Astrocyte (in vitro differentiated cells and primary cell): ENCODE results near the gene PCDHGB2. TPM values are rescaled to one million over a fixed set of nuclear protein-coding genes. Genes with fewer than 3 reads are reported as not detected.
"Not testable (repeated sequence)": the region's sequence is repeated elsewhere in the genome, so short reads cannot be mapped to it uniquely, and the experiment has no call there.

ENCODE experiments used
- DNase-seq: peaks from one replicate; pipeline ENCODE4 v3.0.0-alpha.2; 2010; ENCODE audit warnings: low read depth
- FAIRE-seq: peaks from 2 replicates; lab custom pipeline; 2011; peaks lifted over from hg19 to GRCh38; lab: Jason Lieb, UNC
- H2AFZ ChIP-seq: 2 replicates; pipeline ENCODE4 v1.6.0; 2012; ENCODE audit warnings: low read depth, low read length, inconsistent platforms
- H3K27ac ChIP-seq: 2 replicates; pipeline ENCODE4 v1.5.1; 2011; ENCODE audit warnings: low read depth, low read length, inconsistent platforms
- H3K27me3 ChIP-seq: 2 replicates; pipeline ENCODE4 v1.6.0; 2011; ENCODE audit warnings: low read length, inconsistent platforms; ENCODE audit not compliant: insufficient read depth
- H3K36me3 ChIP-seq: 2 replicates; pipeline ENCODE4 v1.5.1; 2011; ENCODE audit warnings: low read length, inconsistent platforms; ENCODE audit not compliant: insufficient read depth
- H3K4me1 ChIP-seq: 2 replicates; pipeline ENCODE4 v1.5.1; 2011; ENCODE audit warnings: low read length, inconsistent platforms; ENCODE audit not compliant: insufficient read depth
- H3K4me2 ChIP-seq: 2 replicates; pipeline ENCODE4 v1.6.0; 2012; ENCODE audit warnings: low read length, inconsistent platforms
- H3K4me3 ChIP-seq: 2 replicates; pipeline ENCODE4 v1.5.1; 2011; ENCODE audit warnings: low read depth, mild to moderate bottlenecking, low read length, inconsistent platforms; ENCODE audit not compliant: insufficient read depth
- H3K79me2 ChIP-seq: 2 replicates; pipeline ENCODE4 v1.6.0; 2012; ENCODE audit warnings: mild to moderate bottlenecking, low read length, inconsistent platforms; ENCODE audit not compliant: insufficient read depth
- H3K9ac ChIP-seq: 2 replicates; pipeline ENCODE4 v1.6.0; 2012; ENCODE audit warnings: mild to moderate bottlenecking, low read length, inconsistent platforms
- H3K9me3 ChIP-seq: 2 replicates; pipeline ENCODE4 v1.5.1; 2012; ENCODE audit warnings: low read depth, mild to moderate bottlenecking, low read length, inconsistent platforms; ENCODE audit not compliant: insufficient read depth
- H4K20me1 ChIP-seq: 2 replicates; pipeline ENCODE4 v1.6.0; 2012; ENCODE audit warnings: low read length, inconsistent platforms; ENCODE audit not compliant: insufficient read depth
- H3K27ac Mint-ChIP-seq: one replicate; pipeline ENCODE4 v1.8.0; 2021; ENCODE audit warnings: mild to moderate bottlenecking, mixed read lengths; ENCODE audit not compliant: unreplicated experiment
- H3K27me3 Mint-ChIP-seq: one replicate; pipeline ENCODE4 v1.8.0; 2021; ENCODE audit warnings: low read depth, mixed read lengths; ENCODE audit not compliant: unreplicated experiment
- H3K36me3 Mint-ChIP-seq: one replicate; pipeline ENCODE4 v1.8.0; 2021; ENCODE audit warnings: low read depth, mixed read lengths; ENCODE audit not compliant: unreplicated experiment
- H3K4me1 Mint-ChIP-seq: one replicate; pipeline ENCODE4 v1.8.0; 2021; ENCODE audit warnings: low read depth, mixed read lengths; ENCODE audit not compliant: unreplicated experiment
- H3K4me3 Mint-ChIP-seq: one replicate; pipeline ENCODE4 v1.8.0; 2021; ENCODE audit warnings: mild to moderate bottlenecking, moderate library complexity, mixed read lengths; ENCODE audit not compliant: unreplicated experiment
- H3K9me3 Mint-ChIP-seq: one replicate; pipeline ENCODE4 v1.8.0; 2021; ENCODE audit warnings: mild to moderate bottlenecking, mixed read lengths; ENCODE audit not compliant: unreplicated experiment
- CTCF ChIP-seq: IDR thresholded peaks from 2 replicates; pipeline ENCODE4 v1.5.1; 2011; ENCODE audit warnings: low read depth, mild to moderate bottlenecking, inconsistent platforms, low read length, moderate library complexity; ENCODE audit not compliant: insufficient read depth
- EZH2 ChIP-seq: IDR thresholded peaks from 2 replicates; pipeline ENCODE4 v1.6.1; 2012; ENCODE audit warnings: mild to moderate bottlenecking, low read length, inconsistent platforms; ENCODE audit not compliant: insufficient read depth
- total RNA-seq: library from RNA; stranded (reverse); gene quantifications from 2 replicates; pipeline ENCODE4 v1.2.1, GENCODE V29; 2021

Gene PCDHGB2
- total RNA-seq, 1 donor from 2014 or later, result 1.4 TPM

- H3K9me3 Mint-ChIP-seq, result peaks cover 31% of the 10 kb centered on the region
- Histone ChIP-seq H4K20me1 (no peaks in the 10 kb centered on the region), H3K4me3 (peak overlapping the region; percentile 49), H3K27ac (no peak overlapping the region), H3K27me3 (no peaks in the 10 kb centered on the region), H2AFZ (no peak overlapping the region), H3K9ac (no peak overlapping the region), H3K9me3 (peaks cover 52% of the 10 kb centered on the region), H3K4me1 (no peaks in the 10 kb centered on the region), H3K79me2 (no peaks in the 10 kb centered on the region), H3K4me2 (peak overlapping the region; percentile 72), H3K36me3 (no peaks in the 10 kb centered on the region)
- FAIRE-seq, result no peak
- DNase-seq, result no peak
- no peak overlapping the region for H3K27ac Mint-ChIP-seq
- no peak overlapping the region for H3K4me3 Mint-ChIP-seq
- TF ChIP-seq CTCF, result no peak
- peaks cover 7% of the 10 kb centered on the region for H3K36me3 Mint-ChIP-seq
- H3K4me1 Mint-ChIP-seq, result no peaks in the 10 kb centered on the region
- H3K27me3 Mint-ChIP-seq, result no peaks in the 10 kb centered on the region
These were observed 14.8 kb downstream of the PCDHGB2 start for GRCh38 chr5:141374627-141375026.

GRCh38 chr5:141375444-141376155 lies 15.8 kb downstream of the PCDHGB2 start:
- H3K4me1 ChIP-seq, H3K4me3 ChIP-seq, H3K4me2 ChIP-seq, H3K4me1 Mint-ChIP-seq, H3K36me3 Mint-ChIP-seq, H3K4me3 Mint-ChIP-seq, H3K27ac Mint-ChIP-seq, H3K27me3 Mint-ChIP-seq, H3K36me3 ChIP-seq, H3K27me3 ChIP-seq, H2AFZ ChIP-seq, H3K9ac ChIP-seq, H3K79me2 ChIP-seq, FAIRE-seq, H4K20me1 ChIP-seq, H3K27ac ChIP-seq, DNase-seq: not testable (repeated sequence)
- H3K9me3 ChIP-seq, result peaks cover 46% of the 10 kb centered on the region
- H3K9me3 Mint-ChIP-seq, result peaks cover 28% of the 10 kb centered on the region

- H3K79me2 ChIP-seq, result no peaks in the 10 kb centered on the region
- no peaks in the 10 kb centered on the region for H3K27me3 Mint-ChIP-seq
- H3K36me3 ChIP-seq, result no peaks in the 10 kb centered on the region
- DNase-seq (peak; percentile 30), FAIRE-seq (no peak)
- H3K9me3 Mint-ChIP-seq, result peaks cover 9% of the 10 kb centered on the region
- peak within 1 kb of the TSS; percentile 62 for H3K4me3 ChIP-seq
- H4K20me1 ChIP-seq, result no peaks in the 10 kb centered on the region
- peak within 1 kb of the TSS; percentile 79 for H3K4me3 Mint-ChIP-seq
- H3K27ac ChIP-seq, result no peak within 1 kb of the TSS
- H3K9ac ChIP-seq, result peak within 1 kb of the TSS; percentile 74
- H3K4me2 ChIP-seq, result peak within 1 kb of the TSS; percentile 80
- peaks cover 5% of the 10 kb centered on the region for H3K36me3 Mint-ChIP-seq
- no peak within 1 kb of the TSS for H3K27ac Mint-ChIP-seq
- no peaks in the 10 kb centered on the region for H3K4me1 ChIP-seq
- TF ChIP-seq CTCF, result peak; percentile 43
- no peak for TF ChIP-seq EZH2
- H3K9me3 ChIP-seq, result peaks cover 27% of the 10 kb centered on the region
- H2AFZ ChIP-seq, result peak within 1 kb of the TSS; percentile 70
- no peaks in the 10 kb centered on the region for H3K27me3 ChIP-seq
- H3K4me1 Mint-ChIP-seq, result no peaks in the 10 kb centered on the region
These were observed 22.9 kb downstream of the PCDHGB2 start, which contains the start of gene PCDHGA7 for GRCh38 chr5:141382469-141383294. Gene PCDHGA7 (plus strand): TSS chr5:141382742. CDS start chr5:141382900, 158 bp downstream.
